Bronchial epithelial cell (primary cell): ENCODE results near the gene GRIP2. TPM values are rescaled to one million over a fixed set of nuclear protein-coding genes. Genes with fewer than 3 reads are reported as not detected.

Source experiments
- DNase-seq: peaks from one replicate; pipeline ENCODE4 v3.0.0-alpha.2; 2010; ENCODE audit warnings: low read depth
- FAIRE-seq: peaks from 2 replicates; lab custom pipeline; 2011; peaks lifted over from hg19 to GRCh38; lab: Jason Lieb, UNC
- H3K27me3 ChIP-seq: 2 replicates; pipeline ENCODE4 v1.5.1; 2011; ENCODE audit warnings: low read length; ENCODE audit not compliant: control insufficient read depth, insufficient read depth
- H3K36me3 ChIP-seq: 2 replicates; pipeline ENCODE4 v1.5.1; 2011; ENCODE audit warnings: low read length; ENCODE audit not compliant: control insufficient read depth, insufficient read depth
- H3K4me3 ChIP-seq: 2 replicates; pipeline ENCODE4 v1.5.1; 2011; ENCODE audit warnings: mild to moderate bottlenecking, low read depth, low read length, control low read depth
- CTCF ChIP-seq: IDR thresholded peaks from 2 replicates; pipeline ENCODE4 v1.5.1; 2011; ENCODE audit warnings: mild to moderate bottlenecking, moderate library complexity, low read length, control low read depth, inconsistent platforms; ENCODE audit not compliant: insufficient read depth, severe bottlenecking
- total RNA-seq: library from RNA; depleted of rRNA; stranded (reverse); fragments of >200 nt; gene quantifications from 2 replicates; pipeline ENCODE4 v1.2.1, GENCODE V29; 2014

GRIP2 gene
- total RNA-seq, 1 donor from 2014 or later, result under 0.01 TPM

- DNase-seq, result no peak
- FAIRE-seq, result no peak
- Histone ChIP-seq H3K36me3 (no peaks in the 10 kb centered on the region), H3K27me3 (no peaks in the 10 kb centered on the region), H3K4me3 (no peak overlapping the region)
- no peak for TF ChIP-seq CTCF
Observed at GRCh38 chr3:14465425-14465824, 74.7 kb downstream of the GRIP2 start.

- no peak overlapping the region for H3K4me3 ChIP-seq
Observed at GRCh38 chr3:14464521-14464920, 75.6 kb downstream of the GRIP2 start.

GRCh38 chr3:14464141-14464465, 76.0 kb downstream of the GRIP2 start:
- no peaks in the 10 kb centered on the region for H3K36me3 ChIP-seq
- DNase-seq (no peak), FAIRE-seq (no peak)
- no peak for TF ChIP-seq CTCF
- H3K27me3 ChIP-seq, result no peaks in the 10 kb centered on the region
- no peak overlapping the region for H3K4me3 ChIP-seq

More at GRCh38 chr3:14464521-14464920, 75.6 kb downstream of the GRIP2 start:
- no peaks in the 10 kb centered on the region for H3K27me3 ChIP-seq
- no peaks in the 10 kb centered on the region for H3K36me3 ChIP-seq
- no peak for TF ChIP-seq CTCF
- DNase-seq (no peak), FAIRE-seq (no peak)

- no peak for FAIRE-seq
- Histone ChIP-seq H3K27me3 (no peaks in the 10 kb centered on the region), H3K36me3 (no peaks in the 10 kb centered on the region), H3K4me3 (no peak overlapping the region)
- no peak for DNase-seq
- TF ChIP-seq CTCF, result no peak
Observed at GRCh38 chr3:14463330-14464140, 76.6 kb downstream of the GRIP2 start.

- no peak for TF ChIP-seq CTCF
- no peak overlapping the region for H3K4me3 ChIP-seq
- no peaks in the 10 kb centered on the region for H3K27me3 ChIP-seq
- no peaks in the 10 kb centered on the region for H3K36me3 ChIP-seq
- DNase-seq (peak; percentile 84), FAIRE-seq (no peak)
Observed at GRCh38 chr3:14462738-14463137, 77.4 kb downstream of the GRIP2 start.
